ENCODE measurements around the gene RNF220.

DNA sequence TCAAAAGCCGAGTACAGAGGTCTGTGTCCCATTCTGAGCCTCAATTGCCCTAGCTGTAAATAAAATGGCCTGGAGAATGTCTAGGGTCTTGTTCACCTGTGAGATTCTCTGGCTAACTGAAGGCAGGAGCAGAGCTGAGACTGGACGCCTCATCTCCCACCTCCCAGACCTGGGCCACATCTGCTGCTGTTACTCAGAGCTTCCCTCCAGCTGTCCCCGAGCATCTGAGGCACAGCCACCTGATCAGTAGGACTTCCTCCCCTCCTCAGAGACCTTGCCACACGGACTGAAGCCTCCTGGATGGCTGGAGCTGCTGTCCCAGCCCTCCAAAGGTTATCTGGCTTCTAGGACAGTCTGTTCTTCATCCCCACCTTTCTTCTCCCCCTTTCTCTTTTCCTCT lies 206.8 kb downstream of the RNF220 start:
- TF ChIP-seq POLR2A (IDR thresholded peaks at IDR 0.05) (no peak), CTCF (IDR thresholded peaks at IDR 0.05) (no peak)
